NB4 (cell line): ENCODE results near the gene CADPS2.

Experiments used
- MYC ChIP-seq: IDR thresholded peaks from 2 replicates; pipeline ENCODE4 v1.6.1; 2011; ENCODE audit warnings: low read depth, low read length
- POLR2A ChIP-seq: IDR thresholded peaks from 2 replicates; pipeline ENCODE4 v1.6.1; 2011; ENCODE audit warnings: mild to moderate bottlenecking; ENCODE audit not compliant: insufficient read length; ENCODE audit errors: extremely low read depth
- TF ChIP-seq, protein P1 (sequence below): IDR thresholded peaks from one replicate; pipeline ENCODE4 v1.5.1; 2012; ENCODE audit warnings: low read depth, low read length
- TF ChIP-seq, protein P2 (sequence below): IDR thresholded peaks from 2 replicates; pipeline ENCODE4 v1.6.1; 2011; ENCODE audit warnings: low read depth, low read length

DNA sequence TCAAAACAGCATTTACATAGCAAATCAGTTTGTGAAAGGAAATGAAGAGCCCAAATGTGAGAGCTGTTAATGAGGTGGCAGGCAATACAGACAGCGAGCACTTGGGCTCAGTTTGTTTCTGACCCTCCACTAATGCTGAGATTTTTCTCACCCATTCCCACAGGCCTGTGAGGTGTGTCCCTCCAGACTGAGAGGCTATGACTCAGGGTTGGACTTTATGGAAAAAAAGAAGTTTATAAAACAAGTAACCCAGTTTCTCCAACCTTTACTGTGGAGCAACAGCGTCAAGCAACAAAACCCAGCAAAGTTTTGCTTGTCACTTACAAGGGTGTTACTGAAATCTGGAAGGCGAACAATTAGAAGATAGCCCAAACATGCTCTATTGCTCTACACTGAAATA is 576.8 kb downstream of the CADPS2 start:
- TF ChIP-seq POLR2A (no peak), MYC (no peak)
- TF ChIP-seq, protein P1, sequence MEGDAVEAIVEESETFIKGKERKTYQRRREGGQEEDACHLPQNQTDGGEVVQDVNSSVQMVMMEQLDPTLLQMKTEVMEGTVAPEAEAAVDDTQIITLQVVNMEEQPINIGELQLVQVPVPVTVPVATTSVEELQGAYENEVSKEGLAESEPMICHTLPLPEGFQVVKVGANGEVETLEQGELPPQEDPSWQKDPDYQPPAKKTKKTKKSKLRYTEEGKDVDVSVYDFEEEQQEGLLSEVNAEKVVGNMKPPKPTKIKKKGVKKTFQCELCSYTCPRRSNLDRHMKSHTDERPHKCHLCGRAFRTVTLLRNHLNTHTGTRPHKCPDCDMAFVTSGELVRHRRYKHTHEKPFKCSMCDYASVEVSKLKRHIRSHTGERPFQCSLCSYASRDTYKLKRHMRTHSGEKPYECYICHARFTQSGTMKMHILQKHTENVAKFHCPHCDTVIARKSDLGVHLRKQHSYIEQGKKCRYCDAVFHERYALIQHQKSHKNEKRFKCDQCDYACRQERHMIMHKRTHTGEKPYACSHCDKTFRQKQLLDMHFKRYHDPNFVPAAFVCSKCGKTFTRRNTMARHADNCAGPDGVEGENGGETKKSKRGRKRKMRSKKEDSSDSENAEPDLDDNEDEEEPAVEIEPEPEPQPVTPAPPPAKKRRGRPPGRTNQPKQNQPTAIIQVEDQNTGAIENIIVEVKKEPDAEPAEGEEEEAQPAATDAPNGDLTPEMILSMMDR: no peak
- TF ChIP-seq, protein P2, sequence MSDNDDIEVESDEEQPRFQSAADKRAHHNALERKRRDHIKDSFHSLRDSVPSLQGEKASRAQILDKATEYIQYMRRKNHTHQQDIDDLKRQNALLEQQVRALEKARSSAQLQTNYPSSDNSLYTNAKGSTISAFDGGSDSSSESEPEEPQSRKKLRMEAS: no peak
